ENCODE measurements around the gene RBL1. TPM values are rescaled to one million over a fixed set of nuclear protein-coding genes. Genes with fewer than 3 reads are reported as not detected.
"Not testable (repeated sequence)": the region's sequence is repeated elsewhere in the genome, so short reads cannot be mapped to it uniquely, and the experiment has no call there.

RBL1 gene
- total RNA-seq, 1 donor from 2014 or later, result 25.7 TPM

DNA sequence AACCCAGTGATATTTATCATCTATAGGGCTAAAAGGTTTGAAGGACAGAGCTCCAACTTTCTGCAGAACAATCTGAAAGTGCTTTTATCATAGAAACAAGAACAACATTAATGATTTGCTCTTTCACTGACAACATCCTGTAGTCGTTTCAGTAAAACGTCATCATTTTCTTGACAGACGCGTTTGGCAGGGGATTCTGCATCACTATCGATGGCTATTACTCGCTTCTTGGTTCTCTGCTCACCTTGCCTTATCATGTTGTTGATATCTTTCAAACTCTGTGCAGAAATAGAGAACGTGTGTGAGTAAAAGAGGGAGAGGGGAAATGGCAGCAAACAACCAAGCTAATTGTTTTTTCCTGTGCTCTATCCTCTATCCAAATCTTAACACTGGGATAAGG is 97.1 kb downstream of the RBL1 start:
- no peak for FAIRE-seq

DNA sequence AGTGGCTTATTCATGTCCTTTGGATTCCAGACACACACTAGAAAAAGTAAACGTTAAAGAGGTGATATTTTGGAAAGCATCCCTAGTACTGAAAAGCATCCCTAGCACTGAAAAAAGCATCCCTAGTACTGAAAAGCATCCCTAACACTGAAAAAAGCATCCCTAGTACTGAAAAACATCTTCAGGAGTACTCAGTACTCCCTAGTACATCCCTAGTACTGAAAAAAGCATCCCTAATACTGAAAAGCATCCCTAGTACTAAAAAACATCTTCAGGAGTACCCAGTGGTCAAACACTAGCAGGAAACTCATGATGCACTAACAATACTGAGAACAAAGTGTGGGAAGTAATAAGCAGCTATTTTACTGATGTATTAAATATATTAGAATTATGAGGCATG is 98.7 kb downstream of the RBL1 start:
- FAIRE-seq (no peak), DNase-seq (ENCODE audit: low spot score in 2 of 2) (no peak)

More for the DNA sequence above, 97.1 kb downstream of the RBL1 start:
- no peak for DNase-seq (ENCODE audit: low spot score in 2 of 2)

DNA sequence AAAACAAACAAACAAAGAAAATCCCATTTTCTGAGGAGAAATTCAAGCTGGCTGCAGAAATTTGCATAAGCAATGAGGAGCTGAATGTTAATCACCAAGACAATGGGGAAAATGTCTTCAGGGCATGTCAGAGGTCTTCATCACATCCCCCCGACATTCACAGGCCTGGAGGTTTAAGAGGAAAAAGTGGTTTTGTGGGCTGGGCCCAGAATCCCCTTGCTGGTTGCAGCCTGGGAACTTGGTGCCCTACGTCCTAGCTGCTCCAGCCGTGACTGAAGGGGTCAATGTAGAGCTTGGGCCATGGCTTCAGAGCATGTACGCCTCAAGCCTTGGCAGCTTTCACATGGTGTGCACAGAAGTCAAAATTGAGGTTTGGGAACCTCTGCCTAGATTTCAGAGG is 101.6 kb downstream of the RBL1 start:
- DNase-seq (ENCODE audit: low spot score in 2 of 2); FAIRE-seq: not testable (repeated sequence)

DNA sequence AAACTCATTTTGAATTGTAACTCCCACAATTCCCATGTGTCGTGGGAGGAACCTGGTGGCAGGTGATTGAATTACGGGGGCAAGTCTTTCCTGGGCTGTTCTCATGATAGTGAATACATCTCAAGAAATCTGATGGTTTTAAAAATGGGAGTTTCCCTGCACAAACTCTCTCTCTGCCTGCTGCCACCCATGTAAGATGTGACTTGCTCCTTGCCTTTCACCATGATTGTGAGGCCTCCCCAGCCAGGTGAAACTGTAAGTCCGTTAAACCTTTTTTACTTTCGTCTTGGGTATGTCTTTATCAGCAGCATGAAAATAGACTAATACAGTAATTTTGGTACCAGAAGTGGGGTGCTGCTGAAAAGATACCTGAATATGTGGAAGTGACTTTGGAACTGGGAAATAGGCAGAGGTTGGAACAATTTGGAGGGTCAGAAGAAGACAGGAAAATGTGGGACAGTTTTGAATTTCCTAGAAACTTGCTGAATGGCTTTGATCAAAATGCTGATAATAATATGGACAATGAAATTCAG is 102.9 kb downstream of the RBL1 start:
- DNase-seq (ENCODE audit: low spot score in 2 of 2) (no peak), FAIRE-seq (no peak)

DNA sequence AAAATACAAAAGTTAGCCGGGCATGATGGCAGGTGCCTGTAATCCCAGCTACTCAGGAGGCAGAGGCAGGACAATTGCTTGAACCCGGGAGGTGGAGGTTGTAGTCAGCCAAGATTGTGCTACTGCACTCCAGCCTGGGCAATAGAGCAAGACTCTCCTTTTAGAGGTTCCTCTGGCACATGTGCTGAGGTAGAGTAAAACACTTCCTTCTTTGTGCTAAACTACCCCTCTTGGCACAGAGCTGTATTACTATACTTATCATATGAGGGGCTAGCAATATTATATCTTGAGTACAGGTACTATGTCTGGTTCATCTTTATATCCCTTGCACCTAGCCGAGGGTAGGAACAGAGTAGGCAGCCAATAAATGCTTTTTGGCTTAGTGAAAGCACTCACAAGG is 104.1 kb downstream of the RBL1 start:
- FAIRE-seq, result no peak

DNA sequence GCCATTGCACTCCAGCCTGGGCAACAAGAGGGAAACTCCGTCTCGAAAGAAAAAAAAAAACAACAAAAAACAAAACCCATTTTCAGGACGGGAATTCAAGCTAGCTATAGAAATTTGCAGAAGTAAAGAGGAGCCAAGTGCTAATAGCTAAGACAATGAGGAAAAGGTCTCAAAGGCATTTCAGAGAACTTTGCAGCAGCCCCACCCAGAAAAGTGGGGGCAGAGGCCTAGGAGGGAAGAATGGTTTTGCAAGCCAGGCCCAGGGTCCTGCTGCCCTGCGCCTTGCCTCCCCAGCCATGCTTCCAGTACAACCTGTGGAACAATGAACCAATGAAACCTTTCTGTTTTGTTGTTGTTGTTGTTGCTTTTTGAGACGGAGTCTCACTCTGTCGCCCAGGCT is 106.0 kb downstream of the RBL1 start:
- no peak for DNase-seq (ENCODE audit: low spot score in 2 of 2)
- no peak for FAIRE-seq

More for the DNA sequence above, 104.1 kb downstream of the RBL1 start:
- DNase-seq (ENCODE audit: low spot score in 2 of 2), result no peak

GRCh38 chr20:36988494-36988966 is 107.3 kb downstream of the RBL1 start:
- no peak for DNase-seq (ENCODE audit: low spot score in 2 of 2)

DNA sequence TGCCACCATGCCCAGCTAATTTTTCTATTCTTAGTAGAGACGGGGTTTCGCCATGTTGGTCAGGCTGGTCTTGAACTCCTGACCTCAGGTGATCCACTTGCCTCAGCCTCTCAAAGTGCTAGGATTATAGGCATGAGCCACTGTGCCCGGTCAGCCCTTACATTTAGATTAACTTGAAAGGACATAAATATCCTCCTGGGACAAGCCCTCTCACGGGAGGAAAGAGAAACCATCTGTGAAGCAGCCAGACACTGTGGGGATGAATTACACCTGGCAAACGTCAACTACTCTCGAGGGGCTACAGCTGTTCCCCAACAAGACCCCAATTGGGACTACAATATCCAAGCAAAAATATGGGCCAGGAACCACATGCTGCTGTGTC is 111.5 kb downstream of the RBL1 start:
- FAIRE-seq, result no peak
- no peak for DNase-seq (ENCODE audit: low spot score in 2 of 2)

More at GRCh38 chr20:36988494-36988966, 107.3 kb downstream of the RBL1 start:
- no peak for FAIRE-seq

DNA sequence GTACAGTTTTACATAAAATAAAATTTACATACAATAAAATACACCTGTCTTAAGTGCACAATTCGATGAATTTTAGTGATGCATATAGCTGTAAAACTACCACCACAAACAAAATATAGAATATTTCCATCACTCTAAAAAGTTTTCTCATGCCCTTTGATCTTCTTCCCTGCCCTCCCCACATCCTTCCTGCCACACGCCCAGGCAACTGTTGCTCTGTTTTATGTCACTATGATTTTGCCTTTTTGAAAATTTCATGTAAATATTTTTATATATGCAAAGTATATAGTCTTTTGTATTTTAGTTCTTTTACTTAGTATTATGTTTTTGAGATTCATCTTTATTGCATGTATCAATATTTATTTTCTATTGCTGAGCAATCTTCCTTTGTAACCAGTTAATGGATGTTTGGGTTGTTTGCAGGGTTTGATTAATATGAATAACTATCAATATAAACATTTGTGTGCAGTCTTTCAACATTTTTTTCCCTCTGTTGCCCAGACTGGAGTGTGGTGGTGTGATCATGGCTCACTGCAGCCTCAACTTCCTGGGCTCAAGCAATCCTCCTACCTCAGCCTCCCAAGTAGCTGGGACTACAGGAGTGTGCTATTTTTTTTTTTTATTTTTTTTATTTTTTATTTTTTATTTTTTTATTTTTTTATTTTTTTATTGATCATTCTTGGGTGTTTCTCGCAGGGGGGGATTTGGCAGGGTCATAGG is 120.5 kb downstream of the RBL1 start:
- FAIRE-seq (no peak), DNase-seq (ENCODE audit: low spot score in 2 of 2) (no peak)

DNA sequence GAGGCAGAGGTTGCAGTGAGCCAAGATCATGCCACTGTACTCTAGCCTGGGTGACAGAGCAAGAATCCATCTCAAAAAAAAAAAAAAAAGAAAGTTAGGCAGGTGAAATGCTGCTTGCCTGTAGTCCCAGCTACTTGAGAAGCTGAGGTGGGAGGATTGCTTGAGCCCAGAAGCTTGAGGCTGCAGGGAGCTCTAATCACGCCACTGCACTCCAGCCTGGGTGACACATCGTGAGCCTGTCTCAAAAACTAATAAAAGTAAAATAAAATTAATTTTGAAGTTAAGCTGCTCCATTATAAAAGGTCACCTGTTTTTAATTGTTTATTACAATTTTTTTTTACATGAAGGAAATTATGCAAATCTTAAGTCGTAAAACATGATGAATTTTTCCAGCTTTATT is 121.1 kb downstream of the RBL1 start:
- no peak for DNase-seq (ENCODE audit: low spot score in 2 of 2)
- no peak for FAIRE-seq

GRCh38 chr20:36971103-36971502 is 124.7 kb downstream of the RBL1 start:
- FAIRE-seq, result no peak
- DNase-seq (ENCODE audit: low spot score in 2 of 2), result no peak

DNA sequence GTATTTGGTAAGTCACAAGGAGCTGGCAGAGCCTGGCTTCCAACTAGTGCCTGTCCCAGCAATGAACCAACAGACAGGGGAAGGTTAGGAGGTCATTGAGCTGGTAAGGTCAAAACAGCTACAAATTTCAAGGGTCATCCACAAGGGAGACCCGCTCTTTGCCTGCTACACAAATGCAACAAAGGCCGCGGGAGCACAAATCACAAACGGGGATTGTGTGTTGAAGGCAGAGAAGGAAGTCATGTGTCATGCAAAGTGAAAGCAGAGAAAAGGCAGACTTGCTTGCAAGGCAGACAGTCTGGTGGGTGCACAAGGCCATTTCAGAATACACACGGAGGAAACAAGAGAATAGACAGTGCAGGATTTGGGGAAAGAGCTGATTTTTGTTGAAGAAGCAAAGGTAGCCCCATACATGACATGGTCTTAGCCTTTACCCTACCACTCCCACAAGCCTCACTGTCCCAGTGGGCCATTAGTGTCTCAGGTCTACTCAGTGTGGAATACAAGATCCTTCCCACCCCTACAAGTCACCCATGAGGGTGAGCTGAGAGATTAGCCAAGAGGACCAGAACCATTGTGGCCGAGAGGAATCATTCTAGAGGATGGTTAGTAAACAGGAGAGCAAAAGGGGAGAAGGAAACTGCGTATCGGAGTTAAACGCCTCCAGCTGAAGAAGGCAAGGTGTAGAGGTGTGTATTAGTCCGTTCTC is 126.2 kb downstream of the RBL1 start:
- DNase-seq (ENCODE audit: low spot score in 2 of 2) (no peak), FAIRE-seq (no peak)

DNA sequence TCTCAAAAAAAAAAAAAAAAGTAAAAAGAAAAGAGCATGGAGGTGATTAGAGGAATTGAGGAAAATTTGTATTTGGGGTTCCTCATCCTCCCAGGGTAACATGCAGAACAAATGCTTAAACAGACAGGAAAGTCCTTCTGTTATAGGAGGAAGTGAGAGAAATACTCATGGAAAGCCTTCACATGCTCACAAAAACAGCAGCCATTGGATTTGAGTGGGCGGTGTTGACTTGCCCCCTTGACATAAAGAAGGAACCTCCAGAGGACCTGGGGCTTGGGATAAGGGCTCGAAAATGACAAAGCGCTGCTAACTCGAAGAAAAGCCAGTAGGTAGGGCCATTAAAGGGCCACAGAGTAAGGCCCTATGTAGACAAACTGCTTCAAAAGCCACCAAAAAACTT is 126.7 kb downstream of the RBL1 start:
- FAIRE-seq, result no peak

GRCh38 chr20:36967636-36968035 is 128.2 kb downstream of the RBL1 start:
- FAIRE-seq (no peak), DNase-seq (ENCODE audit: low spot score in 2 of 2) (no peak)

More for the DNA sequence above, 126.7 kb downstream of the RBL1 start:
- no peak for DNase-seq (ENCODE audit: low spot score in 2 of 2)

DNA sequence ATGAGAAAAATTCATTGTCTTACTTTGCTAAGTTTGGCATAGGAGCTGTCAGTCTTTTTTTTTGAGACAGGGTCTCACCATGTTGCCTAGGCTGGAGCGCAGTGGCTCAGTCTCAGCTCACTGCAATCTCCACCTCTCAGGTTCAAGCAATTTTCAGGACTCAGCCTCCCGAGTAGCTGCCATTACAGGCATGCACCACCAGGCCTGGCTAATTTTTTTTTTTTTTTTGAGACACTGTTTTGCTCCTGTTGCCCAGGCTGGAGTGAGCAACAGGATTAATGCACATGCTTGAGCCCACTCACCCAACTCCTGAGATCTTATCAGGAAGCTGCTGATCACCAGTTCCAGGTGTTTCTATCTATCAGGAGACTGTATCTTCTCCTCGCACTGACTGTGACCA is 128.8 kb downstream of the RBL1 start:
- FAIRE-seq, result not testable (repeated sequence)

GRCh38 chr20:36962354-36962941 is 133.3 kb downstream of the RBL1 start:
- not testable (repeated sequence) for DNase-seq (ENCODE audit: low spot score in 2 of 2); FAIRE-seq

More for the DNA sequence above, 128.8 kb downstream of the RBL1 start:
- DNase-seq (ENCODE audit: low spot score in 2 of 2), result not testable (repeated sequence)

DNA sequence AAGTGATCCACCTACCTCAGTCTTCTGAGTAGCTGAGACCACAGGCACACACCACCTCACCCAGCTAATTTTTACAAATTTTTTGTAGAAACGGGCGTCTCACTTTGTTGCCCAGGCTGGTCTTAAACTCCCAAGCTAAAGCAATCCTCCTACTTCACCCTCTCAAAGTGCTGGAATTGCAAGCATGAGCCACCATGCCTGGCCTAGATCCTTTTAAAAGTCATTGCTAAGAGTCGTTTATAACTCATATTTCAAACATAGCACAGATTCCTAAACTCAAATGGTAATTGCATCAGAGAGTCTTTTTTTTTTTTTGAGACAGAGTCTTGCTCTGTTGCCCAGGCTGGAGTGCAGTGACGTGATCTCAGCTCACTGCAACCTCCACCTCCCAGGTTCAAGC is 136.6 kb downstream of the RBL1 start:
- no peak for FAIRE-seq
- DNase-seq (ENCODE audit: low spot score in 2 of 2), result no peak

- FAIRE-seq, result no peak
Observed at GRCh38 chr20:36957875-36958667, 137.7 kb downstream of the RBL1 start.

GRCh38 chr20:36956674-36957073 is 139.1 kb downstream of the RBL1 start:
- no peak for FAIRE-seq
- no peak for DNase-seq (ENCODE audit: low spot score in 2 of 2)

More at GRCh38 chr20:36957875-36958667, 137.7 kb downstream of the RBL1 start:
- no peak for DNase-seq (ENCODE audit: low spot score in 2 of 2)

DNA sequence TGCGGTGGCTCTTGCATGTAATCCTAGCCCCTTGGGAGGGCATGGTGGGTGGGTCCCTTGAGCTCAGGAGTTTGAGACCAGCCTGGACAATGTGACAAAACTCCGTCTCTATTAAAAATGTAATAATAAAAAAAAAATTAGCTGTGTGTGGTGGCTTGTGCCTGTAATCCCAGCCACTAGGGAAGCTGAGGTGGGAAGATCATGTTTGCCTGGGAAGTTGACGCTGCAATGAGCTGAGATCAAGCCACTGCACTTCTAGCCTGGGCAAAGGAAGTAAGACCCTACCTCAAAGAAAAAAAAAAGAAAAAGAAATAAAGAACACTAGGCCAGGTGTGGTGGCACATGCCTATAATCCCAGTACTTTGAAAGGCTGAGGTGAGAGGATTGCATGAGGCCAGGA is 139.8 kb downstream of the RBL1 start:
- FAIRE-seq (no peak), DNase-seq (ENCODE audit: low spot score in 2 of 2) (no peak)

Data from frontal cortex (tissue), 4 donors.